ENCODE results near the gene ACHE. TPM values are rescaled to one million over a fixed set of nuclear protein-coding genes. Genes with fewer than 3 reads are reported as not detected.
A peak's percentile ranks its signal among the peaks of the same experiment; 100 is the strongest.

ACHE gene
- total and polyA plus RNA-seq, 8 donors, result 0.25 to 2.4 (median 0.43) TPM; not detected in 3

- intact Hi-C loops (cut with DNase I; ENCODE audit: low total_unique reads), result no loop called here
- no peak for DNase-seq
- H3K36me3 ChIP-seq, result peaks cover 48 to 82% (median 76%) of the 10 kb centered on the region in 4 donors
- peaks cover 24 to 54% (median 46%) of the 10 kb centered on the region in 4 donors for H3K4me1 ChIP-seq
- no peaks in the 10 kb centered on the region for H3K9me3 ChIP-seq
- WGBS, 5 donors, result 84 to 89% (median 84%) methylated on average over 11 of the region's 11 CpGs
- no peak overlapping the region for H3K4me3 ChIP-seq
- H3K27ac ChIP-seq, result no peak overlapping the region
- TF ChIP-seq POLR2A (IDR thresholded peaks at IDR 0.05) (no peak), POLR2AphosphoS5 (IDR thresholded peaks at IDR 0.05) (no peak)
- no peaks in the 10 kb centered on the region for H3K27me3 ChIP-seq
These were observed 15.9 kb downstream of the ACHE start for GRCh38 chr7:100879685-100880261.

DNA sequence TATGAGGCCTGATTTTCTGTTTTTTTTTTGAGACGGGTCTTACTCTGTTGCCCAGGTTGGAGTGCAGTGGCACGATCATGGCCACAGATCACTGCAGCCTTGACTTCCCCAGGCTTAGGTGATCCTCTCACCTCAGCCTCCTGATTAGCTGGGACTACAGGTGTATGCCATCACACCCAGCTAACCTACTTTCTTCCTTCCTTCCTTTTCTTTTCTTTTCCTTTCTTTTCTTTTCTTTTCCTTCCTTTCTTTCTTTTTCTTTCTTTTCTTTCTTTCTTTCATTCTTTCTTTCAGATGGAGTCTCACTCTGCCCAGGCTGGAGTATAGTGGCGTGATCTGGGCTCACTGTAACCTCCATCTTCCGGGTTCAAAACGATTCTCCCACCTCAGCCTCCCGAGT is 17.0 kb downstream of the ACHE start:
- TF ChIP-seq POLR2A (IDR thresholded peaks at IDR 0.05) (no peak), EP300 (IDR thresholded peaks at IDR 0.05) (no peak)
- intact Hi-C loops (cut with DNase I; ENCODE audit: low total_unique reads), result no loop called here
- 66 to 70% (median 68%) methylated on average over 6 of the region's 6 CpGs for WGBS, 5 donors
- no peak overlapping the region for H3K4me3 ChIP-seq
- DNase-seq, result no peak
- no peaks in the 10 kb centered on the region for H3K27me3 ChIP-seq
- peaks cover 31 to 63% (median 55%) of the 10 kb centered on the region in 4 donors for H3K4me1 ChIP-seq
- peak overlapping the region in 2 of 5 donors; percentile 14 to 18 for H3K27ac ChIP-seq
- H3K36me3 ChIP-seq, result peaks cover 37 to 76% (median 67%) of the 10 kb centered on the region in 4 donors
- no peaks in the 10 kb centered on the region for H3K9me3 ChIP-seq

DNA sequence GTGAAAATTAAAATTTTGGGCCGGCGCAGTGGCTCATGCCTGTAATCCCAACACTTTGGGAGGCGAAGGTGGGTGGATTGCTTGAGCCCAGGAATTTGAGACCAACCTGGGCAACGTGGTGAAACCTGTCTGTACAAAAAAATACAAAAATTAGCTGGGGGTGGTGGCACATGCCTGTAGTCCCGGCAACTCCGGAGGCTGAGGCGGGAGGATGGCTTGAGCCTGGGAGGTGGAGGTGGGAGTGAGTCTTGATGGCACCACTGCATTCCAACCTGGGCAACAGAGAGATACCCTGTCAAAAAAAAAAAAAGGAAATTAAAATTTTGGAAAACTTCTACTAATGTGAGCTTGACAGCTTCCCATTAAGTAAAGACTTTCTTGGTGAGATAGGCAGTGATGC is 17.7 kb downstream of the ACHE start:
- Histone ChIP-seq H3K4me3 (peak overlapping the region in 1 of 4 donors; percentile 10), H3K36me3 (peaks cover 35 to 76% (median 67%) of the 10 kb centered on the region in 4 donors), H3K27ac (peak overlapping the region in 1 of 5 donors; percentile 18), H3K9me3 (no peaks in the 10 kb centered on the region), H3K4me1 (peaks cover 31 to 65% (median 56%) of the 10 kb centered on the region in 4 donors), H3K27me3 (no peaks in the 10 kb centered on the region)
- intact Hi-C loops (cut with DNase I; ENCODE audit: low total_unique reads), result no loop called here
- WGBS, 5 donors, result 66 to 86% (median 77%) methylated on average over 7 of the region's 7 CpGs
- no peak for TF ChIP-seq POLR2AphosphoS5 (IDR thresholded peaks at IDR 0.05)
- TF ChIP-seq POLR2A (IDR thresholded peaks at IDR 0.05), result no peak
- no peak for TF ChIP-seq CTCF (IDR thresholded peaks at IDR 0.05)
- TF ChIP-seq EP300 (IDR thresholded peaks at IDR 0.05), result no peak
- DNase-seq, result no peak

DNA sequence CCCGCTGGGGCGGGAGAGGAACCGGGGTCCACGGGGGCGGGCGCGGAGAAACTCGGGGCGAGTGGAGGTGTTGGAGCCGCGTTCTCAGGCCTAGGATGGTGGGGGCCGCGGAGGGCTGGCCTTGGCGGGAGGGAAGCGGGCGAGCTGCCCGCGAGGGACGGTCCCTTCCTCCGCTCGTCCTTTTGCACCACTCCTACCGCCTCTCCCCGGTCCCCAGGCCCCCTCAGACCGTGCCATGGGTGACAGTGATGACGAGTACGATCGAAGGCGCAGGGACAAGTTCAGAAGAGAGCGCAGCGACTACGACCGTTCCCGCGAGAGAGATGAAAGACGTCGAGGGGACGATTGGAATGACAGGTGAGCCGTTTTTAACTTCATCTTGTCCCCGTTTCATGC is 20.3 kb downstream of the ACHE start:
- peak overlapping the region; percentile 82 to 98 (median 92) for H3K4me3 ChIP-seq
- 0 to 1% (median 0%) methylated on average over 18 to 39 of the region's 39 CpGs for WGBS, 5 donors
- H3K4me1 ChIP-seq, result peaks cover 31 to 62% (median 54%) of the 10 kb centered on the region in 4 donors
- intact Hi-C loops (cut with DNase I; ENCODE audit: low total_unique reads), result no loop called here
- no peaks in the 10 kb centered on the region for H3K27me3 ChIP-seq
- DNase-seq, result peak in 1 of 2 donors; percentile 69
- H3K27ac ChIP-seq, result peak overlapping the region; percentile 89 to 97 (median 93)
- no peak for TF ChIP-seq CTCF (IDR thresholded peaks at IDR 0.05)
- TF ChIP-seq EP300 (IDR thresholded peaks at IDR 0.05), result no peak
- no peak for TF ChIP-seq POLR2AphosphoS5 (IDR thresholded peaks at IDR 0.05)
- no peak for TF ChIP-seq POLR2A (IDR thresholded peaks at IDR 0.05)
- no peaks in the 10 kb centered on the region for H3K9me3 ChIP-seq
- H3K36me3 ChIP-seq, result peaks cover 25 to 76% (median 67%) of the 10 kb centered on the region in 4 donors

- peak; percentile 99 to 100 for DNase-seq
- H3K27ac ChIP-seq, result peak within 1 kb of the TSS; percentile 89 to 98 (median 96)
- intact Hi-C loops (cut with DNase I; ENCODE audit: low total_unique reads), result no loop called here
- WGBS, 5 donors, result 2 to 4% (median 3%) methylated on average over 54 to 79 of the region's 79 CpGs
- peaks cover 27 to 74% (median 68%) of the 10 kb centered on the region in 4 donors for H3K36me3 ChIP-seq
- H3K9me3 ChIP-seq, result no peaks in the 10 kb centered on the region
- peaks cover 31 to 62% (median 50%) of the 10 kb centered on the region in 4 donors for H3K4me1 ChIP-seq
- H3K4me3 ChIP-seq, result peak within 1 kb of the TSS; percentile 82 to 98 (median 92)
- peak in 6 of 7 experiments; percentile 37 to 88 (median 66) for TF ChIP-seq CTCF (IDR thresholded peaks at IDR 0.05)
- TF ChIP-seq POLR2AphosphoS5 (IDR thresholded peaks at IDR 0.05), result peak; percentile 98 to 100 (median 99)
- no peak for TF ChIP-seq EP300 (IDR thresholded peaks at IDR 0.05)
- TF ChIP-seq POLR2A (IDR thresholded peaks at IDR 0.05), result peak in 3 of 4 donors; percentile 56 to 93 (median 90)
- H3K27me3 ChIP-seq, result no peaks in the 10 kb centered on the region
These were observed 20.9 kb downstream of the ACHE start, which contains the start of gene SRRT for GRCh38 chr7:100874577-100875355. TSS of gene SRRT (plus strand) at chr7:100875103. CDS start at chr7:100875591, 488 bp downstream.
